ENCODE results near the gene HECTD2.

HECTD2 gene

DNA sequence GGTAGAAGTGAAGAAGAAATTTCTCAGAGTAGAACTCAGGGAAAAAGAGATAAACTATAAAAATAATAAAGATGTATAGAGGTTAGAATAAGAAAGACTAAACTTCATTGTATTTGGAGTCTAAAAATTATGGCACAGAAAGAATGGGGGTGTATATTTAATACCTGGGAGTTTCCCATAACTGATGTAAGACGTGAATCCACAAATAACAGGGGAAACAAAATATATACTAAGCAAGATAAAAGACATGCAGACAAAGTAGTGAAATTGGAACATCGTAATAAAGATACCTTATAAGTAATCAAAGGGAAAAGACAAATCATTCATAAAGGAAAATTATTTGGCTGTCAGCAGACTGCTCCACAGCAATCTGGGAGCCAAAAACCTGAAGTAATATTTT is 62.8 kb downstream of the HECTD2 start:
- H3K36me3 ChIP-seq (ENCODE audit: insufficient read depth, low read length) = peaks cover 3% of the 10 kb centered on the region; the same call in 1 of the 2 replicates

DNA sequence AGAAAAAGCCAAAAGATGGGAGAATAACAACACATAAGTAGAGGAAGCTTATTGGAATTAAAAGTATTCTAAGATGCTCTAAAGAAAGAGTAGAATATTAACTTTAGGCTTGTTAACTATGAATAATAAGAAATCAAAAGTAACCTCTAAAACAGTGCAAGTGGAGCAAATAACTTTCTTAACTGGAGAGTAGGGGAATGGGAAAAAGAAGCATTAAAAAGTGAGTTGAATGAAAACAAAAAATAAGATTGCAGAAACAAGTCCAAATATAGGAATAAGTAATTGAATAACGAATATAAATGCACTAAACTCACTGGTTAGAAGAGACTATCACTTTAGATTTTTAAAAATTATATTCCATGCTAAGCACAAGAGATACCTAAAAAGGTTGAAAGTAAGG is 63.9 kb downstream of the HECTD2 start:
- Histone ChIP-seq H3K9me3 (ENCODE audit: insufficient read depth, low read depth, low read length) (peaks cover 4% of the 10 kb centered on the region; the same call in 1 of the 2 replicates), H3K36me3 (ENCODE audit: insufficient read depth, low read length) (peaks cover 8% of the 10 kb centered on the region; the same call in 1 of the 2 replicates), H3K27ac (ENCODE audit: low read depth, low read length) (no peak overlapping the region), H3K4me3 (ENCODE audit: low read length) (no peak overlapping the region), H3K9ac (ENCODE audit: low read depth, low read length) (no peak overlapping the region), H3K4me1 (ENCODE audit: insufficient read depth, low read length) (no peaks in the 10 kb centered on the region), H3K27me3 (ENCODE audit: insufficient read depth, low read length) (no peaks in the 10 kb centered on the region)
- WGBS = no CpG with 5 or more reads among the region's 1 CpG

More for the DNA sequence above, 62.8 kb downstream of the HECTD2 start:
- no peaks in the 10 kb centered on the region for H3K4me1 ChIP-seq (ENCODE audit: insufficient read depth, low read length)
- H3K27me3 ChIP-seq (ENCODE audit: insufficient read depth, low read length) = no peaks in the 10 kb centered on the region
- H3K27ac ChIP-seq (ENCODE audit: low read depth, low read length) = no peak overlapping the region
- H3K9ac ChIP-seq (ENCODE audit: low read depth, low read length) = no peak overlapping the region
- H3K4me3 ChIP-seq (ENCODE audit: low read length) = no peak overlapping the region
- no CpG with 5 or more reads among the region's 2 CpGs for WGBS
- peaks cover 9% of the 10 kb centered on the region; the same call in 1 of the 2 replicates for H3K9me3 ChIP-seq (ENCODE audit: insufficient read depth, low read depth, low read length)

DNA sequence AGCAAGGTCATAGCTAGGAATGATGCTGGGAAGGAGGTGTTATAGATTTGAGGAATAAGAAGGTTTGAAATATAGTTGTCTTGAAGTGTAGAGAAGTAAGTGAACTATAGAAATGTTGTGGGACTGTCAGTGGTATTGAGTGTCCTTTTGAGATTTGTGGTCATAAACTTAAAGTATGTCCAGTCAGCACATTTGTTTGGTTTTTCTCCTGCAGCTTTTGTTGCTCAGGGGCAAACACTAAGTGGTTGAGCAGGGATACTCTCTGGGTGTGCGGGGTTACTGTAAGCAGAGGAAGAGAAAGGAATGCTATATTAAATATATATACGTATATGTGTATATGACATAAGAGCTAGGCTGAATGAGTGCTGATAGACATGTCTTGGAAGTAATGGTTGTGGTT is 67.1 kb downstream of the HECTD2 start:
- H3K4me1 ChIP-seq (ENCODE audit: insufficient read depth, low read length) = no peaks in the 10 kb centered on the region
- no peaks in the 10 kb centered on the region for H3K27me3 ChIP-seq (ENCODE audit: insufficient read depth, low read length)
- peaks cover 8% of the 10 kb centered on the region; the same call in 1 of the 2 replicates for H3K36me3 ChIP-seq (ENCODE audit: insufficient read depth, low read length)
- WGBS = 100% methylated on average over 2 of the region's 2 CpGs
- H3K27ac ChIP-seq (ENCODE audit: low read depth, low read length) = no peak overlapping the region
- no peak overlapping the region for H3K4me3 ChIP-seq (ENCODE audit: low read length)
- no peaks in the 10 kb centered on the region for H3K9me3 ChIP-seq (ENCODE audit: insufficient read depth, low read depth, low read length)
- no peak overlapping the region for H3K9ac ChIP-seq (ENCODE audit: low read depth, low read length)

DNA sequence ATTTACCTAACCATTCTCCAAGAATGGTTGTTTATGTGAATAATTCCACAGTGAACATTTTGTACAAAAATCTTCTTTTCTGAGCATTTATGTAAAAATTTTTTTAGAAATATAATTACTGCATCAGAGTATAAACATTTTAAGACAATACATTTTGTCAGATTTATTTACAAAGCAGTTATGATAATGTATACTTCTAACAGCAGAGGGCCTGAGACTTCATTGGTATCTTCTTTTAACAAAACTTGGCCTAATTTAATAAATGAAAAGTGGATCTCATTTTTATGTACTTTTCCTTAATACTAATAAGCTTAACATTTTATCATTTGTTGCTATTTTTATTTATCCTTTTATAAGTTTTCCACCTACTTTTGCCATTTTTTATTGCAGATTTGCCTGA is 69.4 kb downstream of the HECTD2 start:
- H3K27me3 ChIP-seq (ENCODE audit: insufficient read depth, low read length) = no peaks in the 10 kb centered on the region
- no peak overlapping the region for H3K4me3 ChIP-seq (ENCODE audit: low read length)
- H3K4me1 ChIP-seq (ENCODE audit: insufficient read depth, low read length) = no peaks in the 10 kb centered on the region
- H3K27ac ChIP-seq (ENCODE audit: low read depth, low read length) = no peak overlapping the region
- H3K9ac ChIP-seq (ENCODE audit: low read depth, low read length) = no peak overlapping the region
- no peaks in the 10 kb centered on the region for H3K9me3 ChIP-seq (ENCODE audit: insufficient read depth, low read depth, low read length)
- peaks cover 11% of the 10 kb centered on the region; the same call in 1 of the 2 replicates for H3K36me3 ChIP-seq (ENCODE audit: insufficient read depth, low read length)

DNA sequence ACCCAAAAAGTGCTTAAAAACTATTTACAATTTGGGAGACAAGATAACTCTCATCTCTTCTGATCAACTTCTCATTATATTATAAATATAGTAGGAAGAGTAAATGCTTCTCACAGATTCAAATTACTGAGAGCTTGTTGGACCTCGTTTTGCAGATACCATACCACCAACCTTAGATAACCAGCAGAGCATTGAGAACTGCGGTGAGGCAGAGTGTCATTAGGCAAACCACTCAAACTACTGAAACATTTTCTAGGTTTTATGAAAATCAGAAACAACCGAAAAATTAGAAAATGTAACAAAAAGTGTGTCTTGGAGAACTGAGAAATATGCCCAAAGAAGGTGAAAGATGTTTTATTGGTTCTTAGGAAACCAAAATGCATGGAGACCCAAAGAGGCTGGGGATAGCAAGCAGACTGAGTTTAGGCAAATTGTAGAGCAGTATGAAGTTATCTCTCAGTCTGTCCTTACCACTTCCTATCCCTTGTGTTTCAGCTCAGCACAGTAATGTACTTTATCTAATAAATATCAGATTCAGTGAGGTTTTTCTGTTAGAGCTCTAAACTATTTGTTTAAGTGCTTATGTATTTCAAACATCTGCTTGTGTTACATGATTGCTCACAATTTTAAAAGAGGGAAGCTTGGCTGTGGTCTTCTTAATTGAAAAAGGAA is 77.9 kb downstream of the HECTD2 start:
- H3K27me3 ChIP-seq (ENCODE audit: insufficient read depth, low read length) = no peaks in the 10 kb centered on the region
- 96% methylated on average over 3 of the region's 3 CpGs for WGBS

DNA sequence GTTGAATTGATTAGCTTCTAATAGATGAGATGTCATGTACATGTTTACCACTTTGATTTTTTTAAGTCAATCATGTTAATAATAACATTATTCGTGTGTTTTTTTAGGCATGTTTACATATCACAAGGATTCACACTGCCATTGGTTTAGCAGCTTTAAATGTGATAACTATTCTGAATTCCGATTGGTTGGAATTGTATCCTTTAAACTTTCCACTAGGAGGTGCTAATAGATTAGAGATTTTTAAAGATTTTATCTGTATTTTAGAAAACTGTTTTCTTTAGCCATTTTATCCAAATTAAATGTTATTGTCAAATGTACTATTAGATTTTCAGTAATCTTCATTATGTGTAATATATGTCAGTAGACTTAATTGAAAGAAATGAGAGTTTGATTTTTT is 83.2 kb downstream of the HECTD2 start:
- 100% methylated on average over 1 of the region's 2 CpGs for WGBS
- Histone ChIP-seq H3K9me3 (ENCODE audit: insufficient read depth, low read depth, low read length) (no peaks in the 10 kb centered on the region), H3K9ac (ENCODE audit: low read depth, low read length) (no peak overlapping the region), H3K4me1 (ENCODE audit: insufficient read depth, low read length) (no peaks in the 10 kb centered on the region), H3K27me3 (ENCODE audit: insufficient read depth, low read length) (no peaks in the 10 kb centered on the region), H3K4me3 (ENCODE audit: low read length) (no peak overlapping the region), H3K36me3 (ENCODE audit: insufficient read depth, low read length) (peaks cover 3% of the 10 kb centered on the region; the same call in 1 of the 2 replicates), H3K27ac (ENCODE audit: low read depth, low read length) (no peak overlapping the region)

More for the DNA sequence above, 77.9 kb downstream of the HECTD2 start:
- H3K36me3 ChIP-seq (ENCODE audit: insufficient read depth, low read length) = peaks cover 23% of the 10 kb centered on the region; the same call in 1 of the 2 replicates
- H3K4me3 ChIP-seq (ENCODE audit: low read length) = no peak overlapping the region
- H3K9me3 ChIP-seq (ENCODE audit: insufficient read depth, low read depth, low read length) = no peaks in the 10 kb centered on the region
- H3K27ac ChIP-seq (ENCODE audit: low read depth, low read length) = no peak overlapping the region
- H3K4me1 ChIP-seq (ENCODE audit: insufficient read depth, low read length) = no peaks in the 10 kb centered on the region
- H3K9ac ChIP-seq (ENCODE audit: low read depth, low read length) = no peak overlapping the region

DNA sequence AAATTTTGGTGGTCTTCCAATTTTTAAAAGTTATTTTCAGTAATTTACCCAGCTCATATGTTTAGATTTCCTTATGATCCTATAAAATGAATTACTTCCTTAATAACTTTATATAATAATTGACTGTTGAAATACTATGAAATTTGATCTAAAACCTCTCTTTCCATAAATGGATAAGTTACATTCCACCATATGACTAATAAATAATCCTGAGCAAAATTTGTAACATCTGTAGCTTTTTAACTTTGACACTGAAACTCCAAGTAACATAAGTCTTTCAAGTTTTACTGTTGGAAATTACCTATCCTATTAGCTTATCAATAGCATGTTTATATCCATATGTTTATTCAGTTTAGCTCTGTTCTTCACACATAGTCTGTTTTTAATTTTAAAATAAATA is 85.3 kb downstream of the HECTD2 start:
- Histone ChIP-seq H3K4me1 (ENCODE audit: insufficient read depth, low read length) (no peaks in the 10 kb centered on the region), H3K36me3 (ENCODE audit: insufficient read depth, low read length) (peaks cover 18% of the 10 kb centered on the region; the same call in 1 of the 2 replicates), H3K27me3 (ENCODE audit: insufficient read depth, low read length) (no peaks in the 10 kb centered on the region), H3K27ac (ENCODE audit: low read depth, low read length) (no peak overlapping the region), H3K9ac (ENCODE audit: low read depth, low read length) (no peak overlapping the region), H3K9me3 (ENCODE audit: insufficient read depth, low read depth, low read length) (no peaks in the 10 kb centered on the region), H3K4me3 (ENCODE audit: low read length) (no peak overlapping the region)

DNA sequence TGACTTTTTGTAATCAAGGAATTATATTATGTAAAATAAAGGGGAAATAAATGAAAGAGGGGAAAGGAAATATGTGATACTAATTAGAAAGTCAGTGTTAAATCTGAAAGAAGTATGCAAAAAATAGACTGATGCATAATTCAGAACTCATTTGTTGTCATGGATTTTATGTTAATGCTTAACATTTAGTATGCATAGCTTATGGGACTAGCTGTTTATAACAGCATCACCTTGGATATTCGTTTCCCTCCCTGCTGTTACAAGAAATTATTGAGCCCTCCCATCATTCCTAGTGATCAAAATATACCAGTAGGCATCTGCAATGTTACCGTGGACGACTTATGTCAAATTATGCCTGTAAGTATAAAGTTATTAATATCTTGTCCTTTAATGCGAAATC is 85.9 kb downstream of the HECTD2 start:
- H3K4me1 ChIP-seq (ENCODE audit: insufficient read depth, low read length) = no peaks in the 10 kb centered on the region
- 95% methylated on average over 4 of the region's 4 CpGs for WGBS
- H3K9me3 ChIP-seq (ENCODE audit: insufficient read depth, low read depth, low read length) = no peaks in the 10 kb centered on the region
- no peak overlapping the region for H3K27ac ChIP-seq (ENCODE audit: low read depth, low read length)
- H3K36me3 ChIP-seq (ENCODE audit: insufficient read depth, low read length) = peaks cover 18% of the 10 kb centered on the region; the same call in 1 of the 2 replicates
- H3K27me3 ChIP-seq (ENCODE audit: insufficient read depth, low read length) = no peaks in the 10 kb centered on the region
- H3K4me3 ChIP-seq (ENCODE audit: low read length) = no peak overlapping the region
- no peak overlapping the region for H3K9ac ChIP-seq (ENCODE audit: low read depth, low read length)

DNA sequence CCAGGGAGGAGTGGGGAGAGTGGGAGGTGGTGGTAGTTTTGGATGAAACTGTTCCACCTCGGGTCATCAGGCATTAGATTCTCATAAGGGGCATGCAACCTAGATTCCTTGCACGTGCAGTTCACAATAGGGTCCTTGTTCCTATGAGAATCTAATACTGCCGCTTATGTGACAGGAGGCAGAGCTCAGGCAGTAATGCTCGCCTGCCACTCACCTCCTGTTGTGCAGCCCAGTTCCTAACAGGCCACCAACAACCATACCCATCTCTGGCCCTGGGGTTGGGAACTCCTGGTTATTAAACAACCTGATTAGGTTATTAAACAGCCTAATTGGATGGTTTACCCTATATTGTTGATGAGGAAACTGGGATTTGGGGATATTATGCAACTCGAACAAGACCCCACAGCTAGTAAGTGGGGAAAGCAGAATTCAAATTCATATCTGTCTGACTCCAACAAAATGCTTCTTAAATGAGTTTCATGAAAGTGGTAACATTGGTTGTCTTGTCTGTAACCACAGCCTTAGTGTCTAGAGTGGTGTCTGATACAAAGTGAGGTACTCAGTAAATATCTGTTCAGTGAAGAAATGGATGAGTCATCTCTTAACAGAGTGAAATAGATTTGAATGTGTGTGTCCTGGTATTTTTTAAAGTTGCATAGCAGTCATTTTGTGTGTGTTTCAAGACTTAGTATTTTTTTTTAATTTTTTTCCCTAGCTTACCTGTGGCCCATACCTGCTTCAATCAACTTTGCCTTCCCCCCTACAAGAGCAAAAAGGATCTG is 101.6 kb downstream of the HECTD2 start:
- WGBS = 87% methylated on average over 5 of the region's 5 CpGs

DNA sequence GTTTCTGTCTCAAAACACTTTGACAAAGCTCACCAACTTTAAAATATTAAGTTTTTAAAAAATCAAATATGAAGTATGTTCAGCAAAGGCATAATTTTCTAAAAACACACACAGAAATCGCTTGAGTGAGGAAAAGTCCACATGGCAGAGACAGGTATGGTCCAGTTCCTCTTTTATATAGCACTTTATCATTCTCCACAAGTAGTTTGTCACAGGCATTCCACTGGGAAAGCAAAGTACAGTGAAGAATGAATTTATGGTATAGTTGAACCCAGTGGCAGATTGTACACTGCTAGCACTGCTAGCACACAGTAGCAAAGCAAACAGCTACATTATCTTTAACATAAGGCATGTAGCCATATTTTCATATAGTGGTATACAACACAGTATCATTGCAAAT is 102.3 kb downstream of the HECTD2 start:
- Histone ChIP-seq H3K4me3 (ENCODE audit: low read length) (no peak overlapping the region), H3K27me3 (ENCODE audit: insufficient read depth, low read length) (no peaks in the 10 kb centered on the region), H3K4me1 (ENCODE audit: insufficient read depth, low read length) (no peaks in the 10 kb centered on the region), H3K9me3 (ENCODE audit: insufficient read depth, low read depth, low read length) (no peaks in the 10 kb centered on the region; the same call in 1 of the 2 replicates), H3K36me3 (ENCODE audit: insufficient read depth, low read length) (peaks cover 4% of the 10 kb centered on the region; the same call in 1 of the 2 replicates), H3K9ac (ENCODE audit: low read depth, low read length) (no peak overlapping the region), H3K27ac (ENCODE audit: low read depth, low read length) (no peak overlapping the region)
- WGBS = 100% methylated on average over 1 of the region's 1 CpG

More for the DNA sequence above, 101.6 kb downstream of the HECTD2 start:
- no peaks in the 10 kb centered on the region for H3K27me3 ChIP-seq (ENCODE audit: insufficient read depth, low read length)
- H3K4me3 ChIP-seq (ENCODE audit: low read length) = no peak overlapping the region
- H3K27ac ChIP-seq (ENCODE audit: low read depth, low read length) = no peak overlapping the region
- peaks cover 4% of the 10 kb centered on the region; the same call in 1 of the 2 replicates for H3K36me3 ChIP-seq (ENCODE audit: insufficient read depth, low read length)
- no peaks in the 10 kb centered on the region for H3K4me1 ChIP-seq (ENCODE audit: insufficient read depth, low read length)
- H3K9me3 ChIP-seq (ENCODE audit: insufficient read depth, low read depth, low read length) = no peaks in the 10 kb centered on the region
- H3K9ac ChIP-seq (ENCODE audit: low read depth, low read length) = no peak overlapping the region
